GM12872 (cell line): ENCODE measurements around the gene IRF2BP2.

Experiments used
- CTCF ChIP-seq: IDR thresholded peaks from 3 replicates; pipeline ENCODE4 v1.5.1; 2011; ENCODE audit warnings: low read depth, mild to moderate bottlenecking, low read length, moderate library complexity; ENCODE audit not compliant: insufficient read depth

Gene IRF2BP2

GRCh38 chr1:234559902-234560676 is 49.9 kb downstream of the IRF2BP2 start:
- no peak for TF ChIP-seq CTCF

- no peak for TF ChIP-seq CTCF
These were observed 50.7 kb downstream of the IRF2BP2 start for GRCh38 chr1:234559152-234559901.

GRCh38 chr1:234558330-234558836 is 51.6 kb downstream of the IRF2BP2 start:
- TF ChIP-seq CTCF: no peak

- TF ChIP-seq CTCF: no peak
These were observed 53.6 kb downstream of the IRF2BP2 start for GRCh38 chr1:234556245-234556943.

- TF ChIP-seq CTCF: no peak
These were observed 54.5 kb downstream of the IRF2BP2 start for GRCh38 chr1:234555390-234556024.

- no peak for TF ChIP-seq CTCF
These were observed 55.2 kb downstream of the IRF2BP2 start for GRCh38 chr1:234554698-234555311.
